CD4-positive, CD25-positive, alpha-beta regulatory T cell (primary cell): ENCODE results near the gene ATRN. TPM values are rescaled to one million over a fixed set of nuclear protein-coding genes. Genes with fewer than 3 reads are reported as not detected.
A peak's percentile ranks its signal among the peaks of the same experiment; 100 is the strongest.

Experiments
- ATAC-seq, 2 donors: fragments of 150-1000 bp; cut with Tn5 transposase; one replicate each; pipeline ENCODE4 v1.10.0; 2021; ENCODE audit warnings: low read depth in 2 of 2, moderate number of reproducible peaks in 2 of 2, moderate library complexity in 1 of 2
- DNase-seq, 3 donors: peaks; one replicate each; pipeline versions ENCODE4 v3.0.0 to v3.0.0-alpha.2; 2012 to 2022; ENCODE audit warnings: mixed read lengths in 1 of 3
- H3K27ac ChIP-seq: one replicate; pipeline ENCODE4 v1.7.0; 2013; ENCODE audit warnings: mild to moderate bottlenecking, low read length; ENCODE audit not compliant: insufficient read depth, poor library complexity, severe bottlenecking
- H3K27me3 ChIP-seq: one replicate; pipeline ENCODE4 v1.7.0; 2013; ENCODE audit warnings: low read length; ENCODE audit not compliant: control insufficient read depth, insufficient read depth
- H3K36me3 ChIP-seq: one replicate; pipeline ENCODE4 v1.7.0; 2013; ENCODE audit warnings: mild to moderate bottlenecking, low read length, moderate library complexity; ENCODE audit not compliant: control insufficient read depth, insufficient read depth
- H3K4me1 ChIP-seq: 2 replicates; pipeline ENCODE4 v1.7.0; 2013; ENCODE audit warnings: mild to moderate bottlenecking, low read length; ENCODE audit not compliant: insufficient read depth, control insufficient read depth, poor library complexity, severe bottlenecking
- H3K4me3 ChIP-seq: one replicate; pipeline ENCODE4 v1.7.0; 2013; ENCODE audit warnings: low read depth, mild to moderate bottlenecking, low read length, moderate library complexity
- H3K9me3 ChIP-seq, 2 experiments: 1 replicate in 1 of 2; 2 replicates in 1 of 2; pipeline ENCODE4 v1.7.0; 2013; ENCODE audit warnings: low read length in 2 of 2, mild to moderate bottlenecking in 1 of 2, moderate library complexity in 1 of 2; ENCODE audit not compliant: control insufficient read depth in 2 of 2
- H3K27ac Mint-ChIP-seq, 3 donors: one replicate each; pipeline ENCODE4 v1.8.0; 2020 to 2022; ENCODE audit warnings: mild to moderate bottlenecking in 3 of 3, mixed read lengths in 3 of 3, moderate library complexity in 2 of 3
- H3K27me3 Mint-ChIP-seq: one replicate; pipeline ENCODE4 v1.8.0; 2022; ENCODE audit warnings: mild to moderate bottlenecking, mixed read lengths
- H3K36me3 Mint-ChIP-seq: one replicate; pipeline ENCODE4 v1.8.0; 2020; ENCODE audit warnings: mixed read lengths
- H3K4me1 Mint-ChIP-seq, 4 donors: one replicate each; pipeline ENCODE4 v1.8.0; 2020 to 2022; ENCODE audit warnings: mixed read lengths in 4 of 4, mild to moderate bottlenecking in 1 of 4
- H3K4me3 Mint-ChIP-seq, 4 donors: one replicate each; pipeline ENCODE4 v1.8.0; 2020 to 2022; ENCODE audit warnings: mild to moderate bottlenecking in 4 of 4, mixed read lengths in 4 of 4, moderate library complexity in 3 of 4
- H3K9me3 Mint-ChIP-seq, 7 donors: one replicate each; pipeline ENCODE4 v1.8.0; 2020 to 2022; ENCODE audit warnings: mixed read lengths in 7 of 7, mild to moderate bottlenecking in 3 of 7, moderate library complexity in 2 of 7
- polyA plus RNA-seq, 4 donors: library from polyadenylated mRNA; unstranded; fragments of 300-500 nt; fragmentation: Illumina TruSeq; gene quantifications; one replicate each; pipeline ENCODE4 v1.2.3, GENCODE V29; 2021
- total RNA-seq: library from RNA; stranded (reverse); gene quantifications from one replicate; pipeline ENCODE4 v1.2.3, GENCODE V29; 2022

The ATRN gene
- total and polyA plus RNA-seq, 5 donors from 2014 or later: 5.9 to 12.9 (median 7.5) TPM

GRCh38 chr20:3689978-3690377 lies 219.2 kb downstream of the ATRN start:
- H3K27me3 Mint-ChIP-seq: peaks cover 11% of the 10 kb centered on the region
- peaks cover 0 to 2% (median 0%) of the 10 kb centered on the region in 4 donors for H3K4me1 Mint-ChIP-seq
- H3K36me3 Mint-ChIP-seq: no peaks in the 10 kb centered on the region
- no peaks in the 10 kb centered on the region for H3K9me3 ChIP-seq
- DNase-seq (no peak), ATAC-seq (no peak)
- no peaks in the 10 kb centered on the region for H3K27me3 ChIP-seq
- H3K9me3 Mint-ChIP-seq: peaks cover 0 to 1% (median 0%) of the 10 kb centered on the region in 7 donors
- H3K4me1 ChIP-seq: no peaks in the 10 kb centered on the region
- no peak overlapping the region for H3K4me3 Mint-ChIP-seq
- H3K36me3 ChIP-seq: no peaks in the 10 kb centered on the region
- H3K27ac ChIP-seq: no peak overlapping the region
- no peak overlapping the region for H3K27ac Mint-ChIP-seq
- no peak overlapping the region for H3K4me3 ChIP-seq

GRCh38 chr20:3690413-3690812 lies 219.6 kb downstream of the ATRN start:
- no peak overlapping the region for H3K4me3 ChIP-seq
- peaks cover 0 to 2% (median 0%) of the 10 kb centered on the region in 4 donors for H3K4me1 Mint-ChIP-seq
- H3K36me3 Mint-ChIP-seq: no peaks in the 10 kb centered on the region
- no peaks in the 10 kb centered on the region for H3K9me3 ChIP-seq
- no peak overlapping the region for H3K27ac Mint-ChIP-seq
- ATAC-seq (no peak), DNase-seq (no peak)
- H3K27me3 Mint-ChIP-seq: peaks cover 11% of the 10 kb centered on the region
- no peaks in the 10 kb centered on the region for H3K4me1 ChIP-seq
- no peak overlapping the region for H3K4me3 Mint-ChIP-seq
- no peak overlapping the region for H3K27ac ChIP-seq
- peaks cover 0 to 1% (median 0%) of the 10 kb centered on the region in 7 donors for H3K9me3 Mint-ChIP-seq
- no peaks in the 10 kb centered on the region for H3K27me3 ChIP-seq
- H3K36me3 ChIP-seq: no peaks in the 10 kb centered on the region

GRCh38 chr20:3691306-3691705 lies 220.5 kb downstream of the ATRN start:
- Mint-ChIP-seq H3K36me3 (no peaks in the 10 kb centered on the region), H3K4me3 (no peak overlapping the region), H3K27me3 (peaks cover 9% of the 10 kb centered on the region), H3K4me1 (peaks cover 0 to 2% (median 0%) of the 10 kb centered on the region in 4 donors), H3K27ac (no peak overlapping the region), H3K9me3 (peaks cover 0 to 1% (median 0%) of the 10 kb centered on the region in 7 donors)
- H3K9me3 ChIP-seq: peaks cover 0 to 2% of the 10 kb centered on the region in 2 experiments
- H3K4me3 ChIP-seq: no peak overlapping the region
- no peaks in the 10 kb centered on the region for H3K27me3 ChIP-seq
- DNase-seq (no peak), ATAC-seq (no peak)
- H3K4me1 ChIP-seq: no peaks in the 10 kb centered on the region
- no peak overlapping the region for H3K27ac ChIP-seq
- no peaks in the 10 kb centered on the region for H3K36me3 ChIP-seq

GRCh38 chr20:3691897-3692296 lies 221.1 kb downstream of the ATRN start:
- H3K4me1 Mint-ChIP-seq: peaks cover 0 to 2% (median 0%) of the 10 kb centered on the region in 4 donors
- H3K9me3 ChIP-seq: peaks cover 0 to 3% of the 10 kb centered on the region in 2 experiments
- DNase-seq: no peak
- H3K4me1 ChIP-seq: no peaks in the 10 kb centered on the region
- no peaks in the 10 kb centered on the region for H3K9me3 Mint-ChIP-seq
- no peaks in the 10 kb centered on the region for H3K36me3 ChIP-seq
- H3K4me3 ChIP-seq: no peak overlapping the region
- no peak for ATAC-seq
- H3K27ac ChIP-seq: no peak overlapping the region
- no peaks in the 10 kb centered on the region for H3K36me3 Mint-ChIP-seq
- H3K27ac Mint-ChIP-seq: no peak overlapping the region
- H3K27me3 ChIP-seq: no peaks in the 10 kb centered on the region
- peaks cover 4% of the 10 kb centered on the region for H3K27me3 Mint-ChIP-seq
- H3K4me3 Mint-ChIP-seq: no peak overlapping the region

- Mint-ChIP-seq H3K27ac (no peak overlapping the region), H3K4me1 (peaks cover 0 to 2% (median 0%) of the 10 kb centered on the region in 4 donors), H3K27me3 (peaks cover 4% of the 10 kb centered on the region), H3K9me3 (no peaks in the 10 kb centered on the region), H3K36me3 (no peaks in the 10 kb centered on the region), H3K4me3 (no peak overlapping the region)
- Histone ChIP-seq H3K36me3 (no peaks in the 10 kb centered on the region), H3K4me3 (no peak overlapping the region), H3K27ac (no peak overlapping the region), H3K27me3 (no peaks in the 10 kb centered on the region), H3K9me3 (peaks cover 0 to 3% of the 10 kb centered on the region in 2 experiments), H3K4me1 (no peaks in the 10 kb centered on the region)
- ATAC-seq (no peak), DNase-seq (no peak)
Observed at GRCh38 chr20:3692706-3693294, 222.0 kb downstream of the ATRN start.

- Histone ChIP-seq H3K4me1 (no peaks in the 10 kb centered on the region), H3K27me3 (no peaks in the 10 kb centered on the region), H3K27ac (no peak overlapping the region), H3K9me3 (peaks cover 0 to 3% of the 10 kb centered on the region in 2 experiments), H3K4me3 (no peak overlapping the region), H3K36me3 (no peaks in the 10 kb centered on the region)
- no peak for DNase-seq
- Mint-ChIP-seq H3K36me3 (no peaks in the 10 kb centered on the region), H3K4me3 (no peak overlapping the region), H3K4me1 (no peaks in the 10 kb centered on the region), H3K9me3 (no peaks in the 10 kb centered on the region), H3K27me3 (no peaks in the 10 kb centered on the region), H3K27ac (no peak overlapping the region)
- no peak for ATAC-seq
Observed at GRCh38 chr20:3693376-3693775, 222.6 kb downstream of the ATRN start.

GRCh38 chr20:3694864-3695263 lies 224.0 kb downstream of the ATRN start:
- no peaks in the 10 kb centered on the region for H3K36me3 Mint-ChIP-seq
- no peaks in the 10 kb centered on the region for H3K4me1 ChIP-seq
- H3K27ac ChIP-seq: no peak overlapping the region
- DNase-seq (no peak), ATAC-seq (no peak)
- no peak overlapping the region for H3K27ac Mint-ChIP-seq
- H3K27me3 ChIP-seq: no peaks in the 10 kb centered on the region
- H3K9me3 Mint-ChIP-seq: no peaks in the 10 kb centered on the region
- H3K36me3 ChIP-seq: no peaks in the 10 kb centered on the region
- H3K4me3 ChIP-seq: no peak overlapping the region
- H3K4me3 Mint-ChIP-seq: no peak overlapping the region
- peaks cover 0 to 3% of the 10 kb centered on the region in 2 experiments for H3K9me3 ChIP-seq
- no peaks in the 10 kb centered on the region for H3K4me1 Mint-ChIP-seq
- H3K27me3 Mint-ChIP-seq: peaks cover 4% of the 10 kb centered on the region

- ATAC-seq: no peak
- Mint-ChIP-seq H3K4me1 (no peaks in the 10 kb centered on the region), H3K27me3 (peaks cover 4% of the 10 kb centered on the region), H3K9me3 (no peaks in the 10 kb centered on the region), H3K27ac (no peak overlapping the region), H3K36me3 (no peaks in the 10 kb centered on the region), H3K4me3 (no peak overlapping the region)
- no peaks in the 10 kb centered on the region for H3K4me1 ChIP-seq
- H3K36me3 ChIP-seq: no peaks in the 10 kb centered on the region
- H3K9me3 ChIP-seq: peaks cover 0 to 3% of the 10 kb centered on the region in 2 experiments
- H3K27ac ChIP-seq: no peak overlapping the region
- DNase-seq: peak in 1 of 3 donors; percentile 19
- H3K4me3 ChIP-seq: no peak overlapping the region
- no peaks in the 10 kb centered on the region for H3K27me3 ChIP-seq
Observed at GRCh38 chr20:3696200-3696599, 225.4 kb downstream of the ATRN start.
